DMS 273 treated with DMSO at 0.1 percent for 48 hours (cell line): ENCODE results near the gene CLMN.

Experiments
- DNase-seq: peaks from one replicate; lab custom pipeline; 2025; lab: John Stamatoyannopoulos, UW

Gene CLMN

DNA sequence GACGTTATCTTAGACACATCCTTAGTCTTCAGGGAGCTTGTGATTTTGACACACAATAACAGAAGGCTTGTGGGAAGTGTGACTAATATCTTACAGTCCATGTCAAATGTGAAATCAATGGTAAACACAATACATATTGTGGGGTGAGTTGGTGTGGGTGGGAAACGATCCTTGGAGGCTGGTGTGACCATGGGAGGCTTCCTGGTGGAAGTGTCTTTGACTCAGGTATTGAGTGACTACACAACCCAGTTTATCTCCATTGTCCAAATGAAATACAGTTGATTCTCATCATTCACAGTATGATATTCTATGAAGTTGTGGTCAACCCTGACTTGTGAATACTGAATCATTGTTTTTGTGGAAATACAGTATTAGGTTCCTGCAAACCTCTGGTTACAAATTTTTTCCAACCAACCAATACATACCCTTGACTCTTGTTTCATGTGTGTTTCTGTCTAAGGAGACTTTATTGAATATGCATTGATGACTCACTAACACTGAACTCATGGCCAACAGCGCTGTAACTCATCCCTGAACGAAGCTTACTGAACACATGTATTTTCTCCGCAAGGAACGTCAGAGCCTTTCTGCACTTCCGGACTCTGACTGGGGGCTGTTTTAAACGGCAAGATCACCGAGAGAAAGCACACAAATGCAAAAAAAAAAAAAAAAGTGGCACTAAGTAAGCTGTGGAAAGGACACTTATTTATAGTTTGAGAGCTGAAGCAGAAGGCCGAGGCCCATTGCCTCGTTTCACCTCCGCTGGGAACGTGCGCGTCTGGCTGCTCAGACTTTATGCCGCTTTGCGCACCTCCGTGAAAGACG lies 59.0 kb downstream of the CLMN start:
- no peak for DNase-seq

DNA sequence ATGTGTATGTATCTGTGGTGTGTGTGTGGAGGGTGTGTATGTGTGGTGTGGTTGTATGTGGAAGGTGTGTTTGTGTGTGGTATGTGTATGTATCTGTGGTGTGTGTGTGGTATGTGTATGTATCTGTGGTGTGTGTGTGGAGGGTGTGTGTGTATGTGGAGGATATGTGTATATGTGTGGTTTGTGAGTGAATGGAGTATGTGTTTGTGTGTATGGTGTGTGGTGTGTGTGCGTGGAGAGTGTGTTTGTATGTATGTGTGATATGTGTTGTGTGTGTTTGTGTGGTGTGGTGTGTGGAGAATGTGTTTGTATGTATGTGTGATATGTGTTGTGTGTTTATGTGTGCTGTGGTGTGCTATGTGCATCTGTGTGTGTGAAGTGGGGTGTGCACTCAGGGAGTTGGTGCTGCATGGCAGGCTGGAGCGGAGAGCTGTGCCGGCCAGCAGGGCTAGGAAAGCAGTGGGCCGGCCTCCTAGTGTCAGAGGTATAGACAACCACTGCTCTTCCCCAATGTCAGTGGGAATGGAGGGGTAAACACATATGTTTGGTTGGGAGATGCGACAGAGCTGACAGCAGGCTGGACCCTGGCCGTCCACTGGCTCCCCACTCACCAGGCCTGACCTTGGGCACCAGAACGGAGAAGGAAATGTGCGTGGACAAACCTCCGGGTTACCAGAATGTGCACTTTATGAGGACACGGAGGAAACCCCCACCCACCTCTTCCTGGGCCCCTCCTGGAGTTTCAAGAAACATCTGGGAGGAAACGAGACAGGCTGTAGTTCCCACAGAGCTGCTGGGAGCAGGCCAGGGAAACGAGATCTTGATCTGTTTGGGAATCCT lies 60.7 kb downstream of the CLMN start:
- no peak for DNase-seq

- no peak for DNase-seq
Measured at GRCh38 chr14:95258156-95258555, 61.6 kb downstream of the CLMN start.

DNA sequence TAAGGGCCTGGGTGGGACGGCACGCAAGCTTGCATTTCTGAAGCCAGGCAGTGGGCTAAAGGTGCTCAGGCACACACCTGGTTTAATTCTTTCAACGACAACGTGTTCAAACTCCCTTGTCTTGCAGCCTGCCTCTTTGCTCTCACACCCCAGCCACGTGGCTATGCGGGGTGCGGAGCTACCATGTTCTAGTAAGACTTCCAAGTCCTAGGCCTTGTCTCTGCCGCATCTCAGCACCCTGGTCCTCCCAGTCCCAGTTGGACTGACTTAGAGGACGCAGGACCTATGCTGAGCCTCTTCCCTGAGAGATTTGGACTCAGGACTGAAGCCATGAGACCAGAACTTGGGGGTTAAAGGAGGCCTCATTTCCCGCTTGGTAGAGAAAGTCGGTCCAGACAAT lies 62.2 kb downstream of the CLMN start:
- DNase-seq = no peak

DNA sequence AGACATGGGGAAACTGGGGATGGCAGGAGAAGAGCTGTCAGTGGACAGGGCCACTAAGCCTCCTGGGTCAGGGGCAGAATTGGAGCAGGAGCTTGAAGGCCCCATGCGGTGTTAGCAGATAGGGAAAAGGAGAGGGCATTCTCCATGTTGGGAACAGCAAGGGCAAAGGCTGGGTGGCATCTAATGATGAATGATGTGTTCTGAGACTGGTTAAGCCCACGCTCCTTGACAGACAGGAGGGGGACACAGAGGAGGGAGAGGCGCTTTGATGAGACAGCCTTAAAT lies 63.0 kb downstream of the CLMN start:
- no peak for DNase-seq

- DNase-seq = no peak
Measured at GRCh38 chr14:95256002-95256775, 63.5 kb downstream of the CLMN start.

- DNase-seq = no peak
Measured at GRCh38 chr14:95255487-95255886, 64.2 kb downstream of the CLMN start.

DNA sequence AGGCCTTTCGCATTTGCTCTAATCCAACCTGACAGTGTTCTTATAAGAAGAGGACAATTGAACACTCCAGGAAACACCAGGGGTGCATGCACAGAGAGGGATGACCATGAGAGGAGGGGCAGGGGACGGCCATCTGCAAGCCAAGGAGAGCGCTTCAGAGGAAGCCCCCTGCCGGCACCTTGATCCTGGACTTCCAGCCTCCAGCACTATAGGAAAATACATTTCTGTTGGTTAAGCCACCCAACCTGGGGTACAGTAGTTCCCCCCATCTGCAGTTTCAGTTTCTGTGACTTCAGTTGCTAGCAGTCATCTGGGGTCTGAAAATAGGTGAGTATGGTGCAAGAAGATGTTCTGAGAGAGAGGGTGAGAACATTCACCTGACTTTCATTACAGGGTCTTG lies 64.7 kb downstream of the CLMN start:
- DNase-seq = no peak

DNA sequence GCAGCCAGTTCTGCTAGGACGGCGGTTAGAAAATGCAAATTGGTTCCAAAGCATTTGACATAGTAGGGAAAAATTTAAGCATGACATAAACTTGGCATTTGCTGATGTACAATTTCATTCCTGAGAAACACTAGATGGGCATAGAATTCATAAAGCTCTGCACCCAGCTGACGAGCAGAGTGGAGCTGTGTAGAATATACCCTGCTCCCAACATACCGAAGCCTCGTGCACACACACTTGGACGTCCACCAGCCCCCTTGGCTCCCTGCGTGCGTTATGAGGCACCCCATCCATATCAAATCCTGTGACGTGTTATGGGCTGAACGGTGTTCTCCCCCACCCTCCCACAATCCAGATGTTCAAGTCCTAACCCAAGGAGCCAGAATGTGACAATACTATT lies 65.4 kb downstream of the CLMN start:
- DNase-seq = no peak

- DNase-seq = no peak
Measured at GRCh38 chr14:95253039-95253630, 66.6 kb downstream of the CLMN start.

DNA sequence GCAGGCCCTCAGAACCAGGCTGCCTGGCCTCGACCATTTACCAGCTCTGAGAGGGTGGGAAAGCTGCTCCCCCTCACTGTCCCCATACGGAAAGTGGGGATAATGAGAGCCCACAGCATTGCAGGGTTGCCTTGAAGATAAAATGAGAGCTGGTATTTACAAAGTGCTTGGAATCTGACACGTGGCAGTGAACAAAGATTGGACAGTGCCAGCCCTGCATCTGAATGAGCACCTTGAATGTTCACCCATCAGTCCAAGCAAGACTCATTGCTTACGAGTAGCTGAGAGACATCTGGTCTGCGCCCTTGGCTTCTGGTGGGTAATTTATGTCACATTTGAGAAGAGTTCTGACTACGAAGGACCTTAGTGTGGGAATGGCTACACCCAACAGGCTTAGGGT lies 67.5 kb downstream of the CLMN start:
- no peak for DNase-seq

- DNase-seq = no peak
Measured at GRCh38 chr14:95250936-95251335, 68.8 kb downstream of the CLMN start.

DNA sequence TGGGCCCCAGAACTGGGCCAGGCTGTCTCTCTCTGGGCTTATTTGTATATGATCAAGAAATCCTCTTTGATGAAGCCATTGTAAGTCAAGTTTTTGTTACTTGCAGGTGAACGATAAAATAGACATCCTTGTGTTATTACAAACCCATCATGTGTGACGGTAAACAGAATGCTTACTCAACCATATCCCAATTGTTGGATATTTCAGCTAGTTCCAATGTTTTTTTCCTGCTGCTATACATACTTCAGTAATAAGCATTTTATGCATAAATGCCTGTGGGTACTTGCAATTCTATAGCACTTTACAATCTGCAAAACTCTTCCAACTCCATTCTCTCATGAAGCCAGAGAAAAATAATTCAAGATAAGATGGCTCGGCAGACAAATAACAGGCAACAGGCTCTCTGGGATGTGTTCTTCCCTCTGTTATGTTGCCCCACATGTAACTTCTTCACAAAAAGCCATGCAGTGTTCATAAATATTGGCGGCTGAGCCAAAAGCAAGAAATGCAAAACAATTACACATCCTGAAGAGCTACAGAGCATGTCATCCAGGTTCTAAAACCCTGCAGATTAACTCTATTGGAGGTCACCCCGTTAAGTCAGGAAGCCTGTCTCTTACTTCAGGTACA lies 69.5 kb downstream of the CLMN start:
- no peak for DNase-seq

GRCh38 chr14:95248432-95248831 lies 71.3 kb downstream of the CLMN start:
- no peak for DNase-seq

GRCh38 chr14:95246870-95247269 lies 72.8 kb downstream of the CLMN start:
- no peak for DNase-seq

DNA sequence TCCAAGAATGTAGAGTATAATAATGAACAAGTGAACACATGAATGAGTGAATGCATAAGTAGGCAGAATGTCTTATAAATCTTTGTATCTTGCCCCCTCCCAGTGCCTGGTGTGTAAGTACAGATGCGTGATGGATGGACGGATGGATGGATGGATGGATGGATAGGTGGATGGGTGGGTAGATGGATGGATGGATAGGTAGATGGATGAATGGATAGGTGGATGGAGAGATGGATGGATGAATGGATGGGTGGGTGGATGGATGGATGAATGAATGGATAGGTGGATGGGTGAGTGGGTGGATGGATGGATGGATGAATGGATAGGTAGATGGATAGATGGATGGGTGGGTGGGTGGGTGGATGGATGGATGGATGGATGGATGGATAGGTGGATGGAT lies 74.4 kb downstream of the CLMN start:
- no peak for DNase-seq

GRCh38 chr14:95244587-95244986 lies 75.1 kb downstream of the CLMN start:
- DNase-seq = no peak

DNA sequence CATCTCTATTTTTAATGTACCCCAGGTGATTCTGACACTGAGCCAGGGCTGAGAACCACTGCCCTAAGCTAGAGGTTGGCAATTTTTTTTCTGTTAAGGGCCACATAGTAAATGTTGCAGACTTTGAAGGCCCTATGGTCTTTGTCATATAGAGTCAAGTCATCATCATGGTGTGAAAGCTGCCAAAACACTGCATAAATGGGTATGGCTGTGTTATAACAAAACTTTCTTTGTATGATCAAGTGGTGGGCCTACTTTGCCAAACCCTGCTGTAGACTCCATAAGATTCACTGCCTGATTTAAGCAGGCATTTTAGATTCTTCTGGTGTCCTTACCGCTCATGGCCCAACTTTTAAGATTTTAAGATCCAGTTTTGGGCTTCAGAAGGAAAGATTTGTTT lies 76.8 kb downstream of the CLMN start:
- no peak for DNase-seq

- DNase-seq = no peak
Measured at GRCh38 chr14:95240859-95241813, 78.6 kb downstream of the CLMN start.

GRCh38 chr14:95238487-95239298 lies 81.0 kb downstream of the CLMN start:
- DNase-seq = no peak
